Hepatocyte (in vitro differentiated cells): ENCODE measurements around the gene WFDC12. TPM values are rescaled to one million over a fixed set of nuclear protein-coding genes. Genes with fewer than 3 reads are reported as not detected.
A peak's percentile ranks its signal among the peaks of the same experiment; 100 is the strongest.

ENCODE experiments used
- DNase-seq: peaks from one replicate; pipeline ENCODE4 v3.0.0-alpha.2; 2016; ENCODE audit warnings: low spot score
- H2AFZ ChIP-seq: fragments of 200-600 bp; sonication (generic); 2 replicates; pipeline ENCODE4 v1.6.0; 2016; ENCODE audit warnings: antibody characterized with exemption, mild to moderate bottlenecking
- H3K27ac ChIP-seq: fragments of 200-600 bp; sonication (generic); 2 replicates; pipeline ENCODE4 v1.5.1; 2016; ENCODE audit warnings: mild to moderate bottlenecking
- H3K27me3 ChIP-seq: fragments of 200-600 bp; sonication (generic); 2 replicates; pipeline ENCODE4 v1.6.1; 2016
- H3K36me3 ChIP-seq: fragments of 200-600 bp; sonication (generic); replicated peaks from 2 replicates; pipeline ENCODE4 v1.5.1; 2016; ENCODE audit warnings: low read depth; ENCODE audit not compliant: insufficient read depth
- H3K4me1 ChIP-seq: fragments of 200-600 bp; sonication (generic); 2 replicates; pipeline ENCODE4 v1.5.1; 2016; ENCODE audit warnings: mild to moderate bottlenecking, moderate library complexity; ENCODE audit not compliant: insufficient read depth
- H3K4me2 ChIP-seq: fragments of 200-600 bp; sonication (generic); 2 replicates; pipeline ENCODE4 v1.6.0; 2016
- H3K4me3 ChIP-seq: fragments of 200-600 bp; sonication (generic); 2 replicates; pipeline ENCODE4 v1.5.1; 2016; ENCODE audit warnings: mild to moderate bottlenecking
- H3K79me2 ChIP-seq: fragments of 200-600 bp; sonication (generic); 2 replicates; pipeline ENCODE4 v1.6.0; 2017; ENCODE audit warnings: mild to moderate bottlenecking
- H3K9me2 ChIP-seq: fragments of 200-600 bp; sonication (generic); replicated peaks from 2 replicates; pipeline ENCODE4 v1.6.0; 2017; ENCODE audit warnings: mild to moderate bottlenecking; ENCODE audit not compliant: insufficient read depth
- H3K9me3 ChIP-seq: fragments of 200-600 bp; sonication (generic); 2 replicates; pipeline ENCODE4 v1.5.1; 2016; ENCODE audit warnings: low read depth, mild to moderate bottlenecking
- H4K20me1 ChIP-seq: fragments of 200-600 bp; sonication (generic); 2 replicates; pipeline ENCODE4 v1.6.0; 2016; ENCODE audit warnings: mild to moderate bottlenecking; ENCODE audit not compliant: insufficient read depth, poor library complexity, severe bottlenecking
- EZH2 ChIP-seq: fragments of 200-600 bp; sonication (generic); IDR thresholded peaks from 2 replicates; pipeline ENCODE4 v1.6.1; 2016; ENCODE audit warnings: antibody characterized with exemption, mild to moderate bottlenecking, borderline replicate concordance
- EZH2phosphoT487 ChIP-seq: fragments of 200-600 bp; sonication (generic); IDR thresholded peaks from one replicate; pipeline ENCODE4 v1.6.1; 2018; ENCODE audit warnings: antibody characterized with exemption, mild to moderate bottlenecking, low read depth, moderate library complexity; ENCODE audit not compliant: unreplicated experiment, severe bottlenecking
- WGBS: methylation state at CpG from one replicate; pipeline ENCODE4 v1.1.6; 2016; ENCODE audit warnings: low lambda C conversion rate; ENCODE audit errors: missing lambda C conversion rate; 5-methylcytosine and 5-hydroxymethylcytosine counted together
- polyA plus RNA-seq: library from polyadenylated mRNA; unstranded; fragments of >200 nt; fragmentation: Nextera tagmentation; extraction: Ambion mirVana; gene quantifications from 2 replicates; pipeline ENCODE4 v1.2.1, GENCODE V29; 2016
- total RNA-seq: library from RNA; depleted of rRNA; stranded (reverse); fragments of >200 nt; gene quantifications from 2 replicates; pipeline ENCODE4 v1.2.3, GENCODE V29; 2014
- TF ChIP-seq, protein P1 (sequence below): fragments of 200-600 bp; sonication (generic); IDR thresholded peaks from 2 replicates; pipeline ENCODE4 v1.5.1; 2016; ENCODE audit warnings: antibody characterized with exemption, mild to moderate bottlenecking; ENCODE audit not compliant: poor library complexity

WFDC12 gene
- total and polyA plus RNA-seq, 2 experiments from 2014 or later: not detected

GRCh38 chr20:45097485-45098102 is 26.7 kb downstream of the WFDC12 start:
- peaks cover 7% of the 10 kb centered on the region for H3K4me1 ChIP-seq
- H2AFZ ChIP-seq: no peak overlapping the region
- H3K9me2 ChIP-seq: no peaks in the 10 kb centered on the region
- H3K79me2 ChIP-seq: no peaks in the 10 kb centered on the region
- H3K9me3 ChIP-seq: no peaks in the 10 kb centered on the region
- no peak overlapping the region for H3K4me2 ChIP-seq
- 97% methylated on average over 35 of the region's 56 CpGs for WGBS
- peaks cover 34% of the 10 kb centered on the region for H3K27me3 ChIP-seq
- no peaks in the 10 kb centered on the region for H4K20me1 ChIP-seq
- no peak for TF ChIP-seq EZH2phosphoT487
- TF ChIP-seq, protein P1, sequence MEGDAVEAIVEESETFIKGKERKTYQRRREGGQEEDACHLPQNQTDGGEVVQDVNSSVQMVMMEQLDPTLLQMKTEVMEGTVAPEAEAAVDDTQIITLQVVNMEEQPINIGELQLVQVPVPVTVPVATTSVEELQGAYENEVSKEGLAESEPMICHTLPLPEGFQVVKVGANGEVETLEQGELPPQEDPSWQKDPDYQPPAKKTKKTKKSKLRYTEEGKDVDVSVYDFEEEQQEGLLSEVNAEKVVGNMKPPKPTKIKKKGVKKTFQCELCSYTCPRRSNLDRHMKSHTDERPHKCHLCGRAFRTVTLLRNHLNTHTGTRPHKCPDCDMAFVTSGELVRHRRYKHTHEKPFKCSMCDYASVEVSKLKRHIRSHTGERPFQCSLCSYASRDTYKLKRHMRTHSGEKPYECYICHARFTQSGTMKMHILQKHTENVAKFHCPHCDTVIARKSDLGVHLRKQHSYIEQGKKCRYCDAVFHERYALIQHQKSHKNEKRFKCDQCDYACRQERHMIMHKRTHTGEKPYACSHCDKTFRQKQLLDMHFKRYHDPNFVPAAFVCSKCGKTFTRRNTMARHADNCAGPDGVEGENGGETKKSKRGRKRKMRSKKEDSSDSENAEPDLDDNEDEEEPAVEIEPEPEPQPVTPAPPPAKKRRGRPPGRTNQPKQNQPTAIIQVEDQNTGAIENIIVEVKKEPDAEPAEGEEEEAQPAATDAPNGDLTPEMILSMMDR: no peak
- TF ChIP-seq EZH2: no peak
- H3K4me3 ChIP-seq: no peak overlapping the region
- no peak for DNase-seq
- H3K36me3 ChIP-seq: no peaks in the 10 kb centered on the region
- no peak overlapping the region for H3K27ac ChIP-seq

DNA sequence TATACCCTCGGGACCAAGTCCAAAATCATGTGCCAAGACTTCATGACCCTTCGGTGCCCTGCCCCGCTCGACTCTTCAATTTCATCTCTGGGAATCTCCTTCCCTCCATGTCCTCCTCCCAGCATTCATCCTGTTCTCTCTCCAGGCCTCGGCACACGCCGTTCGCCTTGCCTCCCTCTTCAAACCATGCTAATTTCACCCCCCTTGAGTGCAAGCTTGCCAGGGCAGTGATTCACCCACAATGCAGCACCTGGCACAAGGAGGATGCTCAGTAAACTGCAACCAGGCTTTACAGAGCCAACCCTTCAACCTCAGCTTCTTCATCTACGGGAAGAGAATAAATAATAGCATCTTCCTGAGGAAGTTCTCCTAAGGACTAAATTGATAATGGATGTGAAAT is 27.5 kb downstream of the WFDC12 start:
- no peaks in the 10 kb centered on the region for H3K9me3 ChIP-seq
- no peaks in the 10 kb centered on the region for H3K9me2 ChIP-seq
- peaks cover 34% of the 10 kb centered on the region for H3K27me3 ChIP-seq
- no peak overlapping the region for H3K27ac ChIP-seq
- H3K4me2 ChIP-seq: no peak overlapping the region
- no peak overlapping the region for H2AFZ ChIP-seq
- 91% methylated on average over 9 of the region's 9 CpGs for WGBS
- H3K36me3 ChIP-seq: no peaks in the 10 kb centered on the region
- H4K20me1 ChIP-seq: no peaks in the 10 kb centered on the region
- H3K4me1 ChIP-seq: peaks cover 7% of the 10 kb centered on the region
- H3K79me2 ChIP-seq: no peaks in the 10 kb centered on the region
- no peak overlapping the region for H3K4me3 ChIP-seq
- no peak for DNase-seq
- TF ChIP-seq, protein P1: no peak
- TF ChIP-seq EZH2phosphoT487 (no peak), EZH2 (no peak)

GRCh38 chr20:45095805-45096238 is 28.4 kb downstream of the WFDC12 start:
- peak; percentile 70 for DNase-seq
- no peak overlapping the region for H3K4me2 ChIP-seq
- H3K36me3 ChIP-seq: no peaks in the 10 kb centered on the region
- H3K9me2 ChIP-seq: no peaks in the 10 kb centered on the region
- H3K4me1 ChIP-seq: peaks cover 3% of the 10 kb centered on the region
- no peak overlapping the region for H3K4me3 ChIP-seq
- WGBS: 4% methylated on average over 7 of the region's 7 CpGs
- H3K9me3 ChIP-seq: no peaks in the 10 kb centered on the region
- TF ChIP-seq EZH2: no peak
- TF ChIP-seq, protein P1: peak; percentile 81
- no peak overlapping the region for H3K27ac ChIP-seq
- no peaks in the 10 kb centered on the region for H4K20me1 ChIP-seq
- no peak overlapping the region for H2AFZ ChIP-seq
- peaks cover 26% of the 10 kb centered on the region for H3K27me3 ChIP-seq
- no peaks in the 10 kb centered on the region for H3K79me2 ChIP-seq
